ENCODE results near the gene KCNK2. TPM values are rescaled to one million over a fixed set of nuclear protein-coding genes. Genes with fewer than 3 reads are reported as not detected.

Gene KCNK2
- total and polyA plus RNA-seq, 2 of the 4 experiments (the other 2 are of a cell fraction) = 45.9 to 86.9 TPM

- 100% methylated on average over 1 of the region's 5 CpGs; no CpG with 5 or more reads in 1 of the 2 experiments for WGBS, 2 experiments (ENCODE audit: extremely low coverage in 2 of 2, insufficient read length in 1 of 2)
- DNase-seq (no peak), ATAC-seq (ENCODE audit: low read depth) (no peak)
- TF ChIP-seq CHD1 (IDR thresholded peaks at IDR 0.05; ENCODE audit: low read depth, low read length) (no peak), MAZ (IDR thresholded peaks at IDR 0.05; ENCODE audit: borderline replicate concordance, low read depth, low read length) (no peak), NFE2L2 (IDR thresholded peaks at IDR 0.05; ENCODE audit: low read depth, low read length) (no peak), MAFK (IDR thresholded peaks at IDR 0.05; ENCODE audit: low read depth, low read length) (no peak), ELK1 (IDR thresholded peaks at IDR 0.05; ENCODE audit: borderline replicate concordance, low read depth, low read length) (no peak), BHLHE40 (IDR thresholded peaks at IDR 0.05; ENCODE audit: low read depth, low read length) (no peak), MXI1 (IDR thresholded peaks at IDR 0.05; ENCODE audit: borderline replicate concordance, low read depth, low read length) (no peak), CEBPB (IDR thresholded peaks at IDR 0.05; ENCODE audit: low read depth, low read length) (no peak), USF2 (IDR thresholded peaks at IDR 0.05; ENCODE audit: low read depth, low read length) (no peak), CTCF (conservative IDR thresholded peaks at IDR 0.05; ENCODE audit: low read depth, low read length) (no peak), POLR2A (IDR thresholded peaks at IDR 0.05; ENCODE audit: low read depth, low read length) (no peak), FOS (IDR thresholded peaks at IDR 0.05; ENCODE audit: low read depth, low read length) (no peak), SMC3 (IDR thresholded peaks at IDR 0.05; ENCODE audit: low read depth, low read length) (no peak), RAD21 (IDR thresholded peaks at IDR 0.05; ENCODE audit: low read length) (no peak), RCOR1 (IDR thresholded peaks at IDR 0.05; ENCODE audit: insufficient replicate concordance, low read length) (no peak), RFX5 (IDR thresholded peaks at IDR 0.05; ENCODE audit: low read depth, low read length) (no peak)
- no peaks in the 10 kb centered on the region for H4K20me1 ChIP-seq (ENCODE audit: insufficient read depth, low read length)
- in situ Hi-C loops (cut with MboI; ENCODE audit: low sequenced_read_pairs) (no loop called here), intact Hi-C loops (cut with micrococcal nuclease) (no loop called here), dilution Hi-C loops (cut with HindIII; ENCODE audit: low sequenced_read_pairs, unreplicated experiment) (no loop called here)
- H3K14ac ChIP-seq (replicated peaks; ENCODE audit: low read depth, low read length) = 0 out of 2 replicates have a peak overlapping the region, but pooled peaks have one; percentile 38
- H2BK5ac ChIP-seq (ENCODE audit: low read depth, low read length, poor library complexity, severe bottlenecking) = no peak overlapping the region
- H4K8ac ChIP-seq (ENCODE audit: low read depth in 2 of 2, low read length in 2 of 2) = no peak overlapping the region
- no peak overlapping the region for H2AK5ac ChIP-seq (ENCODE audit: low read depth, low read length)
- ChIA-PET CTCF (interaction anchor here (0.8 kb wide), 1 partner anchor 47 kb away, joined by 3 read pairs; no protein-coding TSS in a partner anchor), POLR2A (ENCODE audit: unreplicated experiment) (no interaction called here)
- H3K56ac ChIP-seq (ENCODE audit: extremely low read depth, insufficient read depth, low read length) = no peak overlapping the region
- no TSS peak for BruUV-seq (replicated peaks)
- no peak overlapping the region for H3K4me3 ChIP-seq (ENCODE audit: insufficient read depth, low read depth, low read length)
- H4K91ac ChIP-seq (ENCODE audit: insufficient read depth, low read depth, low read length) = no peak overlapping the region
- no peaks in the 10 kb centered on the region for H3K36me3 ChIP-seq (ENCODE audit: control insufficient read depth, insufficient read depth, low read length)
- no peak overlapping the region for H2BK15ac ChIP-seq (ENCODE audit: low read depth, low read length)
- 0 out of 2 replicates have a peak overlapping the region, but pooled peaks have one; percentile 7 for H2BK120ac ChIP-seq (ENCODE audit: low read depth, low read length)
- no peak overlapping the region for H3K9ac ChIP-seq (ENCODE audit: low read depth, low read length)
- no peak overlapping the region for H2BK20ac ChIP-seq (ENCODE audit: low read depth, low read length)
- no peak overlapping the region for H3K27ac ChIP-seq (ENCODE audit: insufficient read depth, low read length)
- H2AK9ac ChIP-seq (replicated peaks; ENCODE audit: low read depth, low read length, poor library complexity) = no peak overlapping the region
- H3K27me3 ChIP-seq (ENCODE audit: control insufficient read depth, insufficient read depth, low read length) = no peaks in the 10 kb centered on the region
- H3K9me1 ChIP-seq (ENCODE audit: insufficient read depth, low read length) = no peaks in the 10 kb centered on the region
- no peak overlapping the region for H3K4me2 ChIP-seq (ENCODE audit: low read depth, low read length)
- H3K9me3 ChIP-seq (ENCODE audit: control insufficient read depth, insufficient read depth, low read length) = no peaks in the 10 kb centered on the region
- H3K18ac ChIP-seq (ENCODE audit: low read depth, low read length) = no peak overlapping the region
- H3K4ac ChIP-seq (ENCODE audit: low read depth, low read length) = no peak overlapping the region
- H3K4me1 ChIP-seq (ENCODE audit: control insufficient read depth, insufficient read depth, low read length) = no peaks in the 10 kb centered on the region
- no peaks in the 10 kb centered on the region for H3K79me1 ChIP-seq (ENCODE audit: low read depth in 1 of 2, low read length in 2 of 2)
- no peak overlapping the region for H4K5ac ChIP-seq (ENCODE audit: low read depth, low read length)
- no peak overlapping the region for H2AFZ ChIP-seq (replicated peaks; ENCODE audit: low read length, poor library complexity)
- 0 out of 2 replicates have a peak overlapping the region, but pooled peaks have one; percentile 14 for H3K23ac ChIP-seq (ENCODE audit: low read depth, low read length)
Observed at GRCh38 chr1:215064327-215064726, 18.2 kb upstream of the KCNK2 start.
